Breast epithelium (tissue), 4 donors: ENCODE data around the gene VSIG2. TPM values are rescaled to one million over a fixed set of nuclear protein-coding genes. Genes with fewer than 3 reads are reported as not detected.

ENCODE experiments used
- DNase-seq, 2 donors: peaks; one replicate each; pipeline ENCODE4 v3.0.0-alpha.2; 2019; ENCODE audit warnings: low spot score in 2 of 2
- H3K27ac ChIP-seq, 2 donors: fragments of 200-600 bp; sonication (generic) in 1 of 2; one replicate each; pipeline ENCODE4 v1.5.1; 2016 to 2019; ENCODE audit warnings: mild to moderate bottlenecking in 1 of 2
- H3K27me3 ChIP-seq, 2 donors: fragments of 200-600 bp; sonication (generic) in 1 of 2; one replicate each; pipeline versions ENCODE4 v1.5.1 to v1.6.0; 2017 to 2019; ENCODE audit warnings: control low read depth in 1 of 2, mild to moderate bottlenecking in 1 of 2
- H3K36me3 ChIP-seq: fragments of 200-600 bp; one replicate; pipeline ENCODE4 v1.5.1; 2019
- H3K4me1 ChIP-seq, 2 donors: fragments of 200-600 bp; sonication (generic); one replicate each; pipeline ENCODE4 v1.5.1; 2016 to 2019; ENCODE audit warnings: control low read depth in 1 of 2
- H3K4me3 ChIP-seq, 3 donors: fragments of 200-600 bp; sonication (generic); 1 replicate in 2 of 3; 2 replicates in 1 of 3; pipeline ENCODE4 v1.5.1; 2016 to 2019; ENCODE audit warnings: mild to moderate bottlenecking in 3 of 3, moderate library complexity in 2 of 3
- H3K9me3 ChIP-seq, 2 donors: fragments of 200-600 bp; sonication (generic) in 1 of 2; one replicate each; pipeline ENCODE4 v1.5.1; 2016 to 2019; ENCODE audit warnings: control low read depth in 1 of 2
- POLR2A ChIP-seq: fragments of 450-650 bp; IDR thresholded peaks from one replicate; pipeline ENCODE4 v1.6.1; 2016; ENCODE audit warnings: antibody characterized with exemption, mild to moderate bottlenecking, moderate library complexity
- POLR2AphosphoS5 ChIP-seq, 3 donors: sonication (generic); formaldehyde crosslinking; IDR thresholded peaks; one replicate each; pipeline ENCODE4 v1.6.1; 2017; ENCODE audit warnings: antibody characterized with exemption in 3 of 3
- intact Hi-C: fragments of 100-400 bp; cut with DNase I; formaldehyde crosslinking; loops from one replicate; pipeline ENCODE4 v1.15.1; 2023; ENCODE audit warnings: low total_unique reads
- total RNA-seq, 3 donors: library from RNA; depleted of rRNA; stranded (reverse); fragments of >200 nt; gene quantifications; one replicate each; pipeline ENCODE4 v1.1.0, GENCODE V29; 2016
- TF ChIP-seq, protein P1 (sequence below), 3 donors: fragments of 450-650 bp; IDR thresholded peaks; one replicate each; pipeline ENCODE4 v1.5.1; 2016 to 2017; ENCODE audit warnings: antibody characterized with exemption in 3 of 3, mild to moderate bottlenecking in 3 of 3, moderate library complexity in 3 of 3

Gene VSIG2
- total RNA-seq, 3 donors from 2014 or later: 8.8 to 20.5 TPM; not detected in 1

- intact Hi-C loops: no loop called here
- H3K4me3 ChIP-seq: peak within 1 kb of the TSS; percentile 49 to 79 (median 63)
- H3K27me3 ChIP-seq: no peaks in the 10 kb centered on the region
- TF ChIP-seq, protein P1, sequence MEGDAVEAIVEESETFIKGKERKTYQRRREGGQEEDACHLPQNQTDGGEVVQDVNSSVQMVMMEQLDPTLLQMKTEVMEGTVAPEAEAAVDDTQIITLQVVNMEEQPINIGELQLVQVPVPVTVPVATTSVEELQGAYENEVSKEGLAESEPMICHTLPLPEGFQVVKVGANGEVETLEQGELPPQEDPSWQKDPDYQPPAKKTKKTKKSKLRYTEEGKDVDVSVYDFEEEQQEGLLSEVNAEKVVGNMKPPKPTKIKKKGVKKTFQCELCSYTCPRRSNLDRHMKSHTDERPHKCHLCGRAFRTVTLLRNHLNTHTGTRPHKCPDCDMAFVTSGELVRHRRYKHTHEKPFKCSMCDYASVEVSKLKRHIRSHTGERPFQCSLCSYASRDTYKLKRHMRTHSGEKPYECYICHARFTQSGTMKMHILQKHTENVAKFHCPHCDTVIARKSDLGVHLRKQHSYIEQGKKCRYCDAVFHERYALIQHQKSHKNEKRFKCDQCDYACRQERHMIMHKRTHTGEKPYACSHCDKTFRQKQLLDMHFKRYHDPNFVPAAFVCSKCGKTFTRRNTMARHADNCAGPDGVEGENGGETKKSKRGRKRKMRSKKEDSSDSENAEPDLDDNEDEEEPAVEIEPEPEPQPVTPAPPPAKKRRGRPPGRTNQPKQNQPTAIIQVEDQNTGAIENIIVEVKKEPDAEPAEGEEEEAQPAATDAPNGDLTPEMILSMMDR (IDR thresholded peaks at IDR 0.05): no peak
- TF ChIP-seq POLR2A (no peak), POLR2AphosphoS5 (IDR thresholded peaks at IDR 0.05) (no peak)
- DNase-seq: peak; percentile 86 to 92
- H3K36me3 ChIP-seq: no peaks in the 10 kb centered on the region
- peak within 1 kb of the TSS in 1 of 2 donors; percentile 26 for H3K27ac ChIP-seq
- H3K9me3 ChIP-seq: no peaks in the 10 kb centered on the region
- peaks cover 0 to 9% of the 10 kb centered on the region in 2 donors for H3K4me1 ChIP-seq
Observed at GRCh38 chr11:124739479-124740276, 12.4 kb downstream of the VSIG2 start, which contains the start of gene NRGN. NRGN (plus strand) TSS chr11:124739942; CDS start chr11:124740085, 143 bp downstream.

DNA sequence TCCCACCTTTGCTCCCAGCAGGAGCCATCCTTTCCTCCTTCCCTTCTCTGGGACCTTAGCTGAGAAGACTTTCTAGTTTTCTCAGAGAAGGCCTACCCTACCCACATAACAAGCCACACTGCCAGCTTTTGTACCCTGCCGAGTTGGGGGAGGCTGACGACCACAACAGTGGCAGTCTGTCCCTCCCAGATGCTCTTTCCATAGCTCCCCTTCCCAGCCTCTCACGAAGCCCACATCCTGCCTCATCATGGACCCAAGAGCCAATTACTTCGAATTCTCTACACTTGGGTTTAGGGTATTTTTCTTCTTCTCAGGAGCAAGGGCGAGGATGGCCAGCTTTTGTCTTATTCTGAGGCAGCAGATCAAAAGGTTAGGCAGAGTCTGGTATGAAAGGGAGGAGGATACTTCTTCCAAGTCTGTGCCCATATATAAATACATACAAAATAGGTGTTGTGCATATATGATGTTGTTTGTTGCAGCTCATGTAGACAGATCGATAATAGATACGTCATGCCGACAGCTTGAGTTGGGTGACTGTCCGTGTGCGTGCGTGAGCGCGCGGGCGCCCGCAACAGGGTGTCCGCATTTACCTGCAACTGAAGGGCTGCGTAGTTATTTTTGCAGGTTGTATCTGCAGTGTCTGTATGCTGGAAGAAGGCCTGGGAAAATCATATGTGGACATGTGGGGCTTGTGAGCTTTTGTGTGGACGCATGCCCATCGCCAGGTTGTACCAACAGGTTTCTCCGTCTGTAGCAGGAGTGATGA lies 13.2 kb downstream of the VSIG2 start:
- H3K4me3 ChIP-seq: peak overlapping the region; percentile 49 to 79 (median 63)
- peaks cover 0 to 9% of the 10 kb centered on the region in 2 donors for H3K4me1 ChIP-seq
- H3K9me3 ChIP-seq: no peaks in the 10 kb centered on the region
- no peak for TF ChIP-seq POLR2A
- TF ChIP-seq POLR2AphosphoS5 (IDR thresholded peaks at IDR 0.05): no peak
- TF ChIP-seq, protein P1 (IDR thresholded peaks at IDR 0.05): no peak
- H3K36me3 ChIP-seq: no peaks in the 10 kb centered on the region
- H3K27ac ChIP-seq: peak overlapping the region in 1 of 2 donors; percentile 25
- no peak for DNase-seq
- intact Hi-C loops: no loop called here
- no peaks in the 10 kb centered on the region for H3K27me3 ChIP-seq

- no peak for DNase-seq
- Histone ChIP-seq H3K4me1 (peaks cover 0 to 9% of the 10 kb centered on the region in 2 donors), H3K36me3 (no peaks in the 10 kb centered on the region), H3K4me3 (no peak overlapping the region), H3K27me3 (no peaks in the 10 kb centered on the region), H3K27ac (peak overlapping the region in 1 of 2 donors; percentile 25), H3K9me3 (no peaks in the 10 kb centered on the region)
- TF ChIP-seq, protein P1 (IDR thresholded peaks at IDR 0.05): no peak
- TF ChIP-seq POLR2A (no peak), POLR2AphosphoS5 (IDR thresholded peaks at IDR 0.05) (no peak)
- intact Hi-C loops: no loop called here
Observed at GRCh38 chr11:124737638-124738305, 14.3 kb downstream of the VSIG2 start.

- intact Hi-C loops: no loop called here
- no peak overlapping the region for H3K4me3 ChIP-seq
- H3K9me3 ChIP-seq: no peaks in the 10 kb centered on the region
- TF ChIP-seq POLR2A (no peak), POLR2AphosphoS5 (IDR thresholded peaks at IDR 0.05) (no peak)
- TF ChIP-seq, protein P1 (IDR thresholded peaks at IDR 0.05): no peak
- no peak for DNase-seq
- peaks cover 0 to 9% of the 10 kb centered on the region in 2 donors for H3K4me1 ChIP-seq
- H3K27me3 ChIP-seq: no peaks in the 10 kb centered on the region
- no peaks in the 10 kb centered on the region for H3K36me3 ChIP-seq
- H3K27ac ChIP-seq: no peak overlapping the region
Observed at GRCh38 chr11:124736736-124737135, 15.3 kb downstream of the VSIG2 start.
